Activated naive CD4-positive, alpha-beta T cell treated with anti-CD3 and anti-CD28 coated beads, Interleukin-2, amount 50 U/mL, for 72 hours (primary cell): ENCODE results near the gene ZNF563. TPM values are rescaled to one million over a fixed set of nuclear protein-coding genes. Genes with fewer than 3 reads are reported as not detected.
A peak's percentile ranks its signal among the peaks of the same experiment; 100 is the strongest.
"Not testable (repeated sequence)": the region's sequence is repeated elsewhere in the genome, so short reads cannot be mapped to it uniquely, and the experiment has no call there.

ENCODE experiments used
- ATAC-seq, 2 donors: fragments of 150-1000 bp; cut with Tn5 transposase; 2 replicates each; pipeline ENCODE4 v1.10.0; 2021; ENCODE audit warnings: mild to moderate bottlenecking in 2 of 2, moderate library complexity in 2 of 2
- DNase-seq, 2 donors: peaks; one replicate each; pipeline ENCODE4 v3.0.0; 2021 to 2022; ENCODE audit warnings: low spot score in 2 of 2
- H3K27ac Mint-ChIP-seq, 2 donors: one replicate each; pipeline ENCODE4 v1.8.0; 2022; ENCODE audit warnings: mild to moderate bottlenecking in 2 of 2, mixed read lengths in 2 of 2
- H3K36me3 Mint-ChIP-seq, 2 donors: one replicate each; pipeline ENCODE4 v1.8.0; 2022; ENCODE audit warnings: mixed read lengths in 2 of 2
- H3K9me3 Mint-ChIP-seq, 2 donors: one replicate each; pipeline ENCODE4 v1.8.0; 2022; ENCODE audit warnings: mixed read lengths in 2 of 2
- total RNA-seq, 2 donors: library from RNA; stranded (reverse); gene quantifications; one replicate each; pipeline ENCODE4 v1.2.3, GENCODE V29; 2022

Gene ZNF563
- total RNA-seq, 2 donors from 2014 or later, result 4.8 to 10.8 TPM

DNA sequence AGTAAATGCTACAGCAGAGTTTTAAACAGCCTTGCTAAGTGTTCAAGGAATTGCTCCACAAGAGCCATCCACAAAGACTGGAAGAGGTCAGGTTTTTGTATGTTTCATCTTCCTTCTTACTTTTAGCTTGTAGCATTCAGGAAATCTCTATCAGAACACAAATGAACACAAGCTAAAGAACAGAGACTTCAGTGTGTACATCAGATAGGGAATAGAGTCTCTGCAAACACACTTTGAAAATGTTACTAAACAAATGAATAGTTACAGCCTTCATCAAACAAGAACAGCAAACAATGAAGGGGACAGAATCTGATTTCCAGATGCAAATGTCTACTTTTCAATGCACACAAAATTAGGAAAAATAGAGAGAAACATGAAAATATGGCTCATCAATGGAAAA lies 7.7 kb downstream of the ZNF563 start:
- no peak for ATAC-seq
- Mint-ChIP-seq H3K9me3 (peaks cover 5 to 15% of the 10 kb centered on the region in 2 donors), H3K27ac (no peak overlapping the region), H3K36me3 (peaks cover 10 to 52% of the 10 kb centered on the region in 2 donors)
- no peak for DNase-seq

DNA sequence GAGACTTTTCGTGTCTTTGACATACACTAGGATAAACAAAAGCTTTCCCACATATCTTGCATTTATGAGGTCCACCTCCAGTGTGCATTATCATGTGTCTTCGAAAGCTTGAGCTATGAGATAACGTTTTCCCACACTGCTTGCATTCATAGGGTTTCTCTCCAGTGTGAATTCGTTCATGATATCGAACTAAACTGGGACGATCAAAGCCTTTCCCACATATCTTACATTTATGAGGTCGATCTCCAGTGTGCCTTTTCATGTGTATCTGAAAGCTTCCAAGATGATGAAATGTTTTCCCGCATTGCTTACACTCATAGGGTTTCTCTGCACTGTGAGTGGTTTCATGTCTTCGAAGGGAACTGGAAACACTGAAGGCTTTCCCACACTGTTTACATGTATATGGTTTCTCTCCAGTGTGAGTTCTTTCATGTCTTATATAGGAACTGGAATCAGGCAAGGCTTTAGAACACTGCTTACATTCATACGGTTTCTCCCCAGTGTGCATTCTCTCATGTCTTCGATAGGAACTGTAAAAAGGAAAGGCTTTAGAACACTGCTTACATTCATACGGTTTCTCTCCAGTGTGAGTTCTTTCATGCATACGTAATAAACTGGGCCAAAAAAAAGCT lies 14.5 kb downstream of the ZNF563 start:
- H3K27ac Mint-ChIP-seq, result no peak overlapping the region
- DNase-seq, result no peak
- H3K36me3 Mint-ChIP-seq, result peaks cover 42 to 74% of the 10 kb centered on the region in 2 donors
- H3K9me3 Mint-ChIP-seq, result peaks cover 24 to 32% of the 10 kb centered on the region in 2 donors
- no peak for ATAC-seq

- ATAC-seq, result no peak
Measured at GRCh38 chr19:12314553-12314952, 18.9 kb downstream of the ZNF563 start.

GRCh38 chr19:12308891-12309290 lies 24.5 kb downstream of the ZNF563 start:
- DNase-seq, H3K36me3 Mint-ChIP-seq, ATAC-seq, H3K27ac Mint-ChIP-seq: not testable (repeated sequence)
- H3K9me3 Mint-ChIP-seq, result peaks cover 0 to 11% of the 10 kb centered on the region in 2 donors

More at GRCh38 chr19:12314553-12314952, 18.9 kb downstream of the ZNF563 start:
- Mint-ChIP-seq H3K27ac (peak overlapping the region; percentile 23 to 46), H3K36me3 (peaks cover 29 to 42% of the 10 kb centered on the region in 2 donors), H3K9me3 (peaks cover 18 to 21% of the 10 kb centered on the region in 2 donors)
- DNase-seq, result no peak

- peak overlapping the region; percentile 95 to 98 for H3K27ac Mint-ChIP-seq
- ATAC-seq (no peak), DNase-seq (no peak)
- peaks cover 14 to 32% of the 10 kb centered on the region in 2 donors for H3K36me3 Mint-ChIP-seq
- H3K9me3 Mint-ChIP-seq, result no peaks in the 10 kb centered on the region
Measured at GRCh38 chr19:12295191-12295590, 38.2 kb downstream of the ZNF563 start.

DNA sequence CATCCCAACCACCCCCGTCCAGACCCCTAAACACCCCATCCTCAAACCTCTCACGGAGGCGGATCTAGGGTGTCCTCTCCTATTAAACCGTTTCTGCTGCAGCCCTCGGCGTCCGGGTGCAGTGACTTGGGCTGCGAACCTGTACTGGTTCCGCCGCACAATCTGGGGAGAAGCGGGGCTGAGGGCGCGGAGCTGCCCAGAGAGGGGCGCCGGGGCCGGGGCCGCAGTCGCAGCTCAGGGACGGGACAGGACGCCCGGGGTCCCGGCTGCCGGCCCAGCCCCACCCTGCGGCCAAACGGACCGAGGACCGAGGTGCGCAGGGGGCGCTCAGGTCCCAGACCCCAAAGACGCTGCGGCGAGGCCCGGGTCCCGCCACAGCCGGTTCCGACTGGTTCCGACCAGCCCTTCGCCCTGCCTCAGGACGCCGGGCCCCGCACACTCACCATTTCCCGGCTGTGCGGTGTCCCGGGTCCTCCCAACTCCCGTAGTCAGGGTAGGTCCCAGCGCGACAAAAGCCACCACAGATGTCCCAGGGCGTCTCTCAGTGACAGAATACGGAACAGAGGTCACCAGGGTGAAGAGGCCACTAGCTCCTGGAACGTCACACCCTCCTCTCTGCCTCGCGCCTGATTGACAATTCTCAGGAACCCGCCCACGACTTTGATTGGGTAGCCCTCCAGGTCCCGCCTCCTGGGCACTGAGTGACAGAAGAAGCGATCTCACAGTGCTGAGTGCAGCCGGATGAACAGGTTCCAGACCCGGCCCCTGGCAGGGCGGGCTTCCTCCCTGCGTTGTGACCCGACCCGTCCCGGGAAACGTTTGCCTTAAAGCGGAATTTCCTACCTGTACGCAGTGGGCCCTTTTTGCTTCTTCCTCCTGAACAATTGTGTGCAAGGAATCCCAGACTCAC lies 38.9 kb downstream of the ZNF563 start, which contains the start of gene ZNF44:
TSS of gene ZNF44 (minus strand) at position 635 of the 910 bp plus-strand sequence. CDS start at position 446, 189 bp downstream.
- H3K36me3 Mint-ChIP-seq, result peaks cover 14 to 32% of the 10 kb centered on the region in 2 donors
- no peaks in the 10 kb centered on the region for H3K9me3 Mint-ChIP-seq
- ATAC-seq (peak; percentile 96 to 99), DNase-seq (peak; percentile 90 to 97)
- peak within 1 kb of the TSS; percentile 98 for H3K27ac Mint-ChIP-seq

- peak overlapping the region; percentile 98 for H3K27ac Mint-ChIP-seq
- DNase-seq (peak; percentile 48 to 77), ATAC-seq (peak in 1 of 2 donors; percentile 35)
- no peaks in the 10 kb centered on the region for H3K9me3 Mint-ChIP-seq
- H3K36me3 Mint-ChIP-seq, result peaks cover 14 to 35% of the 10 kb centered on the region in 2 donors
Measured at GRCh38 chr19:12293777-12294248, 39.6 kb downstream of the ZNF563 start.

- peaks cover 12 to 34% of the 10 kb centered on the region in 2 donors for H3K36me3 Mint-ChIP-seq
- no peaks in the 10 kb centered on the region for H3K9me3 Mint-ChIP-seq
- DNase-seq (no peak), ATAC-seq (no peak)
- peak overlapping the region; percentile 87 to 88 for H3K27ac Mint-ChIP-seq
Measured at GRCh38 chr19:12289790-12290065, 43.7 kb downstream of the ZNF563 start.

GRCh38 chr19:12287958-12288500 lies 45.4 kb downstream of the ZNF563 start:
- no peaks in the 10 kb centered on the region for H3K9me3 Mint-ChIP-seq
- DNase-seq (no peak), ATAC-seq (no peak)
- no peak overlapping the region for H3K27ac Mint-ChIP-seq
- peaks cover 0 to 27% of the 10 kb centered on the region in 2 donors for H3K36me3 Mint-ChIP-seq

- Mint-ChIP-seq H3K27ac (no peak overlapping the region), H3K36me3 (peaks cover 0 to 37% of the 10 kb centered on the region in 2 donors), H3K9me3 (peaks cover 0 to 9% of the 10 kb centered on the region in 2 donors)
- DNase-seq (no peak), ATAC-seq (no peak)
Measured at GRCh38 chr19:12284631-12285030, 48.8 kb downstream of the ZNF563 start.

- H3K36me3 Mint-ChIP-seq, result peaks cover 0 to 41% of the 10 kb centered on the region in 2 donors
- no peak for ATAC-seq
- DNase-seq, result no peak
- no peak overlapping the region for H3K27ac Mint-ChIP-seq
- peaks cover 0 to 13% of the 10 kb centered on the region in 2 donors for H3K9me3 Mint-ChIP-seq
Measured at GRCh38 chr19:12284226-12284625, 49.2 kb downstream of the ZNF563 start.

GRCh38 chr19:12278713-12279112 lies 54.7 kb downstream of the ZNF563 start:
- peaks cover 35 to 82% of the 10 kb centered on the region in 2 donors for H3K36me3 Mint-ChIP-seq
- ATAC-seq (no peak), DNase-seq (no peak)
- H3K27ac Mint-ChIP-seq, result no peak overlapping the region
- H3K9me3 Mint-ChIP-seq, result peaks cover 20 to 42% of the 10 kb centered on the region in 2 donors

DNA sequence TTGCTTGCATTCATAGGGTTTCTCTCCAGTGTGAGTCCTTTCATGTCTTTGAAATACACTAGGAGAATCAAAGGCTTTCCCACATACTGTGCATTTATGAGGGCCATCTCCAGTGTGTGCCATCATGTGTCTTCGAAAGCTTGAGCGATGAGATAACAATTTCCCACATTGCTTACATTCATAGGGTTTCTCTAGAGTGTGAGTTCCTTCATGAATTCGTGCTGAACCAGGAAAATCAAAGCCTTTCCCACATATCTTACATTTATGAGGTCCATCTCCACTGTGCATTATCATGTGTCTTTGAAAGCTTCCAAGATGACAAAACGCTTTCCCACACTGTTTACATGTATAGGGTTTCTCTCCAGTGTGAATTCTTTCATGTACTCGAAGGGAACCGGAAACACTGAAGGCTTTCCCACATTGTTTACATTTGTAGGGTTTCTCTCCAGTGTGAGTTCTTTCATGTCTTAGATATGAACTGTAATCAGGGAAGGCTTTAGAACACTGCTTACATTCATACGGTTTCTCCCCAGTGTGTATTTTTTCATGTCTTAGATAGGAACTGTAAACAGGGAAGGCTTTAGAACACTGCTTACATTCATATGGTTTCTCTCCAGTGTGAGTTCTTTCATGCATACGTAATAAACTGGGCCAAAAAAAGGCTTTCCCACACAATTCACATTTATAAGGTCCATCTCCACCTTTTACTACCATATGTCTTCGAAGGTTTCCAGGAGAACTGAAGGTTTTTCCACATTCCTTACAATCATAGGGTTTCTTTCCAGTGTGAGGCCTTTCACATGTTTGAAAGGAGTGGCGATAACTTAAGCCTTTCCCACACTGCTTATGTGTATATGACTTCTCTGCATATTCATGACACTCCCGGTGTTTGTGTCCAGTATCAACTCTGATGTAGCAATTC lies 60.2 kb downstream of the ZNF563 start:
- Mint-ChIP-seq H3K36me3 (peaks cover 68 to 76% of the 10 kb centered on the region in 2 donors), H3K9me3 (peaks cover 53 to 58% of the 10 kb centered on the region in 2 donors), H3K27ac (no peak overlapping the region)
- DNase-seq, result no peak
- no peak for ATAC-seq

GRCh38 chr19:12272386-12272785 lies 61.0 kb downstream of the ZNF563 start:
- no peak for DNase-seq
- Mint-ChIP-seq H3K36me3 (peaks cover 59 to 74% of the 10 kb centered on the region in 2 donors), H3K9me3 (peaks cover 55 to 60% of the 10 kb centered on the region in 2 donors), H3K27ac (no peak overlapping the region)
- no peak for ATAC-seq

DNA sequence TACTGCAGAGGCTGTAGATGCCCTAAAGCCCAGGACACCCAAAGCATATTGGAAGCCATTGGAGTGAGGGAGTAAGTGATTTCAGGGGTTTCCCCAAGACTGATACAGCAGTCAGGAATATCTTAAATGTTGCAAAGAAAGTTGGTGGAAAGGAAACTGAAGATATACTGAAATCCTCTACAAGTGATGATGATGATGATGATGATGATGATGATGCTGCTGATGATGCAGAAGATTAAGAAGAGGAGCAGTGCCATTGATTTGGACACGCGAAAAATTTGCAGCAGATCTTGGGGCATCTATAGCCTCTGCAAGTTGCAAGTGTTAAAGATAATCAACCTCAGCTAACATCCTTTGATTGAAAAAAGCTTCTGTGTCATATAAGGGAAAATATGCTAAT lies 62.6 kb downstream of the ZNF563 start:
- Mint-ChIP-seq H3K9me3 (peaks cover 43 to 48% of the 10 kb centered on the region in 2 donors), H3K27ac (no peak overlapping the region), H3K36me3 (peaks cover 49 to 72% of the 10 kb centered on the region in 2 donors)
- ATAC-seq (no peak), DNase-seq (no peak)
